Measurements from ENCODE around the gene ANKRD23. TPM values are rescaled to one million over a fixed set of nuclear protein-coding genes. Genes with fewer than 3 reads are reported as not detected.
A peak's percentile ranks its signal among the peaks of the same experiment; 100 is the strongest.

Gene ANKRD23
- total and polyA plus RNA-seq, 2 of the 13 experiments (the other 11 are each of a cell fraction or from before 2014, with no cell fraction given) = 1.5 to 1.6 TPM

DNA sequence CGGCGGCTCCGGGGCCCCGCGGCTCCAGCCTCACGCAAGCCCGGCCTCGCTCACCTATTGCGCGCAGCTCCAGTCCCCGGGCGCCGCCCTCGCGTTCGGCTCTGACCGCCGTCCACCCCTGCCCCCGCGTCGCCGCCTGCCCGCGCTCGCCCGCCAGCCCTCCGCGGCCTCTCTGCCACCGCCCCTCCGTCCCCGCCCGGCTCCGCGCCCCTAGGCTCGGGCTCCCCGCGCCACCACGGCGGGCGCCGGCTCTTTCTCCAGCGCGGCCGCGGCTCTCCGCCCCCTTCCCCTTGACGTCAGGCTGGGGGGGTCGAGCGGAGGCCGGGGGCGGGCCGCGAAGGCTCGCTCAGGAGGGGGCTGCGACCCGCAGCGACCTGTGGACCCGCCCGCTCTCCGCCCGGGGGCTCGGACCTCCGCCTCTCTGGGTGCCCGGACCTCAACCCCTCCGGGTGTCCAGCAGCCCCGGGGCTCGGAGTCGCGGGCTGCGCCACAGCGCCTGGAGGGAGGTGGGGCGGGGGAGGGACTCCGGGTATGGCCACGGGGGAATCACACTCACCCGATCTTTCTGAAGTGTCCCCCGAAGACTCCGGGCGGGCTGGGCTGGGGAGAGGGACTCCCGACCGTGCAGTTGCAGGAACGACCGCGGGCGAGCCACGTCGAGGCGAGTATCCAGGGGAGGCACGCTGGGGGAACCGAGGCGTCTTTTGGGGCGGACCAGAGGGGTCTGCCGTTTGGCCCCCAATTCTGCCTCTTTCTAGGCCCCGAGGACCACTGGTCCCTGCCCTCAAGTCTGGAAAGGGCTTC, 26.2 kb upstream of the ANKRD23 start, which contains the start of gene SEMA4C (continued):
- TF ChIP-seq ZNF776 (CRISPR knock-in tag; IDR thresholded peaks at IDR 0.05) = no peak
- peak; percentile 65 for TF ChIP-seq ZFY (CRISPR knock-in tag; IDR thresholded peaks at IDR 0.05)
- TF ChIP-seq YY1 (IDR thresholded peaks at IDR 0.05; ENCODE audit: insufficient read depth, insufficient replicate concordance, low read depth, low read length) = peak; percentile 36
- no peak for TF ChIP-seq TOPORS (CRISPR knock-in tag; IDR thresholded peaks at IDR 0.05)
- TF ChIP-seq, protein P1, sequence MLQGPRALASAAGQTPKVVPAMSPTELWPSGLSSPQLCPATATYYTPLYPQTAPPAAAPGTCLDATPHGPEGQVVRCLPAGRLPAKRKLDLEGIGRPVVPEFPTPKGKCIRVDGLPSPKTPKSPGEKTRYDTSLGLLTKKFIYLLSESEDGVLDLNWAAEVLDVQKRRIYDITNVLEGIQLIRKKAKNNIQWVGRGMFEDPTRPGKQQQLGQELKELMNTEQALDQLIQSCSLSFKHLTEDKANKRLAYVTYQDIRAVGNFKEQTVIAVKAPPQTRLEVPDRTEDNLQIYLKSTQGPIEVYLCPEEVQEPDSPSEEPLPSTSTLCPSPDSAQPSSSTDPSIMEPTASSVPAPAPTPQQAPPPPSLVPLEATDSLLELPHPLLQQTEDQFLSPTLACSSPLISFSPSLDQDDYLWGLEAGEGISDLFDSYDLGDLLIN (CRISPR knock-in tag; IDR thresholded peaks at IDR 0.05; ENCODE audit: borderline replicate concordance) = peak; percentile 52; the same call in 1 of the 2 replicates
- peak; percentile 50; the same call in 1 of the 2 replicates for TF ChIP-seq ZNF607 (CRISPR knock-in tag; IDR thresholded peaks at IDR 0.05; ENCODE audit: borderline replicate concordance)
- no peak for TF ChIP-seq ZNF670 (CRISPR knock-in tag; IDR thresholded peaks at IDR 0.05; ENCODE audit: borderline replicate concordance)
- peak; percentile 37; the same call in 1 of the 2 replicates for TF ChIP-seq RBFOX2 (IDR thresholded peaks at IDR 0.05; ENCODE audit: low read depth, low read length)
- 0 out of 2 replicates have a peak, but pooled peaks have one; percentile 46 for TF ChIP-seq ZNF331 (CRISPR knock-in tag; IDR thresholded peaks at IDR 0.05)
- 0 out of 2 replicates have a peak, but pooled peaks have one; percentile 31 for TF ChIP-seq MEIS2 (CRISPR knock-in tag; IDR thresholded peaks at IDR 0.05)
- TF ChIP-seq NONO (IDR thresholded peaks at IDR 0.05) = no peak
- peak; percentile 62; the same call in 1 of the 2 replicates for TF ChIP-seq NONO (CRISPR knock-in tag; conservative IDR thresholded peaks at IDR 0.05)
- TF ChIP-seq ZNF367 (CRISPR knock-in tag; IDR thresholded peaks at IDR 0.05; ENCODE audit: borderline replicate concordance) = no peak
- TF ChIP-seq, protein P2, sequence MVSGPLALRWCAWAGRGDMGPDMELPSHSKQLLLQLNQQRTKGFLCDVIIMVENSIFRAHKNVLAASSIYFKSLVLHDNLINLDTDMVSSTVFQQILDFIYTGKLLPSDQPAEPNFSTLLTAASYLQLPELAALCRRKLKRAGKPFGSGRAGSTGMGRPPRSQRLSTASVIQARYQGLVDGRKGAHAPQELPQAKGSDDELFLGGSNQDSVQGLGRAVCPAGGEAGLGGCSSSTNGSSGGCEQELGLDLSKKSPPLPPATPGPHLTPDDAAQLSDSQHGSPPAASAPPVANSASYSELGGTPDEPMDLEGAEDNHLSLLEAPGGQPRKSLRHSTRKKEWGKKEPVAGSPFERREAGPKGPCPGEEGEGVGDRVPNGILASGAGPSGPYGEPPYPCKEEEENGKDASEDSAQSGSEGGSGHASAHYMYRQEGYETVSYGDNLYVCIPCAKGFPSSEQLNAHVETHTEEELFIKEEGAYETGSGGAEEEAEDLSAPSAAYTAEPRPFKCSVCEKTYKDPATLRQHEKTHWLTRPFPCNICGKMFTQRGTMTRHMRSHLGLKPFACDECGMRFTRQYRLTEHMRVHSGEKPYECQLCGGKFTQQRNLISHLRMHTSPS (CRISPR knock-in tag; IDR thresholded peaks at IDR 0.05; ENCODE audit: low read depth) = 0 out of 2 replicates have a peak, but pooled peaks have one; percentile 18
- peak; percentile 63; the same call in 1 of the 2 replicates for TF ChIP-seq ZNF709 (CRISPR knock-in tag; IDR thresholded peaks at IDR 0.05)
- TF ChIP-seq ESRRA (CRISPR knock-in tag; IDR thresholded peaks at IDR 0.05; ENCODE audit: low read depth) = peak; percentile 78
- TF ChIP-seq ZNF564 (CRISPR knock-in tag; IDR thresholded peaks at IDR 0.05) = peak; percentile 20; the same call in 1 of the 2 replicates
- TF ChIP-seq, protein P3, sequence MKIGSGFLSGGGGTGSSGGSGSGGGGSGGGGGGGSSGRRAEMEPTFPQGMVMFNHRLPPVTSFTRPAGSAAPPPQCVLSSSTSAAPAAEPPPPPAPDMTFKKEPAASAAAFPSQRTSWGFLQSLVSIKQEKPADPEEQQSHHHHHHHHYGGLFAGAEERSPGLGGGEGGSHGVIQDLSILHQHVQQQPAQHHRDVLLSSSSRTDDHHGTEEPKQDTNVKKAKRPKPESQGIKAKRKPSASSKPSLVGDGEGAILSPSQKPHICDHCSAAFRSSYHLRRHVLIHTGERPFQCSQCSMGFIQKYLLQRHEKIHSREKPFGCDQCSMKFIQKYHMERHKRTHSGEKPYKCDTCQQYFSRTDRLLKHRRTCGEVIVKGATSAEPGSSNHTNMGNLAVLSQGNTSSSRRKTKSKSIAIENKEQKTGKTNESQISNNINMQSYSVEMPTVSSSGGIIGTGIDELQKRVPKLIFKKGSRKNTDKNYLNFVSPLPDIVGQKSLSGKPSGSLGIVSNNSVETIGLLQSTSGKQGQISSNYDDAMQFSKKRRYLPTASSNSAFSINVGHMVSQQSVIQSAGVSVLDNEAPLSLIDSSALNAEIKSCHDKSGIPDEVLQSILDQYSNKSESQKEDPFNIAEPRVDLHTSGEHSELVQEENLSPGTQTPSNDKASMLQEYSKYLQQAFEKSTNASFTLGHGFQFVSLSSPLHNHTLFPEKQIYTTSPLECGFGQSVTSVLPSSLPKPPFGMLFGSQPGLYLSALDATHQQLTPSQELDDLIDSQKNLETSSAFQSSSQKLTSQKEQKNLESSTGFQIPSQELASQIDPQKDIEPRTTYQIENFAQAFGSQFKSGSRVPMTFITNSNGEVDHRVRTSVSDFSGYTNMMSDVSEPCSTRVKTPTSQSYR (CRISPR knock-in tag; IDR thresholded peaks at IDR 0.05; ENCODE audit: borderline replicate concordance) = peak; percentile 44; the same call in 1 of the 2 replicates
- peak; percentile 4; the same call in 1 of the 2 replicates for TF ChIP-seq ETV6 (CRISPR knock-in tag; conservative IDR thresholded peaks at IDR 0.05)
- 0 out of 2 replicates have a peak, but pooled peaks have one; percentile 27 for TF ChIP-seq ZNF234 (CRISPR knock-in tag; conservative IDR thresholded peaks at IDR 0.05)
- no peak for TF ChIP-seq ZNF136 (CRISPR knock-in tag; IDR thresholded peaks at IDR 0.05; ENCODE audit: low read depth)
- TF ChIP-seq ZNF879 (CRISPR knock-in tag; IDR thresholded peaks at IDR 0.05) = 0 out of 2 replicates have a peak, but pooled peaks have one; percentile 34
- TF ChIP-seq SRSF9 (IDR thresholded peaks at IDR 0.05; ENCODE audit: borderline replicate concordance, insufficient read depth, low read depth, low read length, poor library complexity, severe bottlenecking) = no peak
- TF ChIP-seq ZNF543 (CRISPR knock-in tag; IDR thresholded peaks at IDR 0.05) = peak; percentile 72; the same call in 1 of the 2 replicates

Data from HepG2 (cell line).